ENCODE data around the gene UBE2G1. TPM values are rescaled to one million over a fixed set of nuclear protein-coding genes. Genes with fewer than 3 reads are reported as not detected.

The UBE2G1 gene
- polyA plus RNA-seq, 1 donor = 62.8 TPM

Other genes with a start within 250 kb of the UBE2G1 start
- gene ZZEF1, start 223.6 kb downstream of the UBE2G1 start, polyA plus RNA-seq (ENCODE audit: insufficient read length) = 29.9 TPM
- gene CYB5D2, start 223.5 kb downstream of the UBE2G1 start, polyA plus RNA-seq (ENCODE audit: insufficient read length) = 24.1 TPM
- 57.7 TPM for gene ANKFY1, start 102.7 kb downstream of the UBE2G1 start, polyA plus RNA-seq (ENCODE audit: insufficient read length)
- 3.4 TPM for gene SPNS3, start 67.3 kb upstream of the UBE2G1 start, polyA plus RNA-seq (ENCODE audit: insufficient read length)
- 32.3 TPM for gene SPNS2, start 132.2 kb upstream of the UBE2G1 start, polyA plus RNA-seq (ENCODE audit: insufficient read length)
- gene MYBBP1A, start 188.7 kb upstream of the UBE2G1 start, polyA plus RNA-seq (ENCODE audit: insufficient read length) = 38.1 TPM
- gene GGT6, start 193.9 kb upstream of the UBE2G1 start, polyA plus RNA-seq (ENCODE audit: insufficient read length) = 6.3 TPM
- 57.5 TPM for gene SMTNL2, start 217.9 kb upstream of the UBE2G1 start, polyA plus RNA-seq (ENCODE audit: insufficient read length)